ENCODE data around the gene NT5DC1. TPM values are rescaled to one million over a fixed set of nuclear protein-coding genes. Genes with fewer than 3 reads are reported as not detected.

NT5DC1 gene
- total RNA-seq, 1 experiment from 2014 or later: 27.6 TPM

- no peaks in the 10 kb centered on the region for H3K27me3 Mint-ChIP-seq (ENCODE audit: insufficient read depth, unreplicated experiment)
- POLR2A ChIA-PET: interaction anchor here (1.3 kb wide), 1 partner anchor 18 kb away, joined by 4 read pairs; the partner anchor contains the start of gene FRK
- TF ChIP-seq CTCF (IDR thresholded peaks at IDR 0.05; ENCODE audit: unreplicated experiment): no peak
- no peak for DNase-seq (ENCODE audit: unreplicated experiment)
- CTCF ChIA-PET: interaction anchor here (1.3 to 2.4 kb wide), 4 partner anchors 8 to 68 kb away, joined by 3 to 9 read pairs (median 4); partner anchors contain the start of gene FRK
- intact Hi-C loops (cut with micrococcal nuclease): no loop called here
- no peak overlapping the region for H3K27ac Mint-ChIP-seq (ENCODE audit: low read depth, unreplicated experiment)
- H3K4me1 Mint-ChIP-seq (ENCODE audit: insufficient read depth, unreplicated experiment): peaks cover 11% of the 10 kb centered on the region
- H3K9me3 Mint-ChIP-seq (ENCODE audit: unreplicated experiment): no peaks in the 10 kb centered on the region
- no TSS peak for BruUV-seq (replicated peaks)
- H3K4me3 Mint-ChIP-seq (ENCODE audit: unreplicated experiment): no peak overlapping the region
- no peaks in the 10 kb centered on the region for H3K36me3 Mint-ChIP-seq (ENCODE audit: insufficient read depth, unreplicated experiment)
Measured at GRCh38 chr6:116078945-116079344, 21.7 kb upstream of the NT5DC1 start.

GRCh38 chr6:116083052-116083451 is 17.6 kb upstream of the NT5DC1 start:
- H3K27me3 Mint-ChIP-seq (ENCODE audit: insufficient read depth, unreplicated experiment): no peaks in the 10 kb centered on the region
- no peak overlapping the region for H3K27ac Mint-ChIP-seq (ENCODE audit: low read depth, unreplicated experiment)
- no peaks in the 10 kb centered on the region for H3K36me3 Mint-ChIP-seq (ENCODE audit: insufficient read depth, unreplicated experiment)
- BruUV-seq (replicated peaks): no TSS peak
- intact Hi-C loops (cut with micrococcal nuclease): no loop called here
- no peak for DNase-seq (ENCODE audit: unreplicated experiment)
- H3K4me3 Mint-ChIP-seq (ENCODE audit: unreplicated experiment): no peak overlapping the region
- TF ChIP-seq CTCF (IDR thresholded peaks at IDR 0.05; ENCODE audit: unreplicated experiment): no peak
- CTCF ChIA-PET: interaction anchor here (1.1 to 1.5 kb wide), 2 partner anchors 22 to 31 kb away, joined by 3 read pairs; partner anchors contain the start of gene FRK
- POLR2A ChIA-PET: interaction anchor here (0.5 kb wide), 1 partner anchor 29 kb away, joined by 3 read pairs; no protein-coding TSS in a partner anchor
- H3K4me1 Mint-ChIP-seq (ENCODE audit: insufficient read depth, unreplicated experiment): peaks cover 14% of the 10 kb centered on the region
- H3K9me3 Mint-ChIP-seq (ENCODE audit: unreplicated experiment): no peaks in the 10 kb centered on the region

GRCh38 chr6:116084284-116084683 is 16.4 kb upstream of the NT5DC1 start:
- Mint-ChIP-seq H3K9me3 (ENCODE audit: unreplicated experiment) (no peaks in the 10 kb centered on the region), H3K36me3 (ENCODE audit: insufficient read depth, unreplicated experiment) (no peaks in the 10 kb centered on the region), H3K4me1 (ENCODE audit: insufficient read depth, unreplicated experiment) (peaks cover 14% of the 10 kb centered on the region), H3K27ac (ENCODE audit: low read depth, unreplicated experiment) (no peak overlapping the region), H3K27me3 (ENCODE audit: insufficient read depth, unreplicated experiment) (no peaks in the 10 kb centered on the region), H3K4me3 (ENCODE audit: unreplicated experiment) (no peak overlapping the region)
- no TSS peak for BruUV-seq (replicated peaks)
- ChIA-PET CTCF (interaction anchor here (0.6 to 1.2 kb wide), 2 partner anchors 717 to 858 kb away, joined by 3 read pairs; no protein-coding TSS in a partner anchor), POLR2A (interaction anchor here (0.8 to 0.9 kb wide), 2 partner anchors 10 to 23 kb away, joined by 4 to 5 read pairs; partner anchors contain the start of gene FRK)
- no peak for DNase-seq (ENCODE audit: unreplicated experiment)
- intact Hi-C loops (cut with micrococcal nuclease): no loop called here
- no peak for TF ChIP-seq CTCF (IDR thresholded peaks at IDR 0.05; ENCODE audit: unreplicated experiment)

GRCh38 chr6:116087437-116088027 is 13.1 kb upstream of the NT5DC1 start:
- no peak for TF ChIP-seq CTCF (IDR thresholded peaks at IDR 0.05; ENCODE audit: unreplicated experiment)
- ChIA-PET CTCF (interaction anchor here (0.6 to 4.0 kb wide), 12 partner anchors 9 to 1272 kb away, joined by 3 to 49 read pairs (median 4); partner anchors contain the start of genes FRK and NT5DC1), POLR2A (interaction anchor here (0.7 to 4.1 kb wide), 9 partner anchors 13 to 76 kb away, joined by 3 to 32 read pairs (median 5); partner anchors contain the start of genes FRK and NT5DC1)
- H3K4me3 Mint-ChIP-seq (ENCODE audit: unreplicated experiment): no peak overlapping the region
- BruUV-seq (replicated peaks): no TSS peak
- peaks cover 14% of the 10 kb centered on the region for H3K4me1 Mint-ChIP-seq (ENCODE audit: insufficient read depth, unreplicated experiment)
- no peaks in the 10 kb centered on the region for H3K9me3 Mint-ChIP-seq (ENCODE audit: unreplicated experiment)
- peak overlapping the region; percentile 16 for H3K27ac Mint-ChIP-seq (ENCODE audit: low read depth, unreplicated experiment)
- intact Hi-C loops (cut with micrococcal nuclease): no loop called here
- peak; percentile 64 for DNase-seq (ENCODE audit: unreplicated experiment)
- no peaks in the 10 kb centered on the region for H3K27me3 Mint-ChIP-seq (ENCODE audit: insufficient read depth, unreplicated experiment)
- no peaks in the 10 kb centered on the region for H3K36me3 Mint-ChIP-seq (ENCODE audit: insufficient read depth, unreplicated experiment)

Data from MCF 10A (cell line).